GM21529 (cell line): ENCODE results near the gene WDR33.

Experiments used
- ATAC-seq: cut with Tn5 transposase; IDR thresholded peaks from one replicate; pipeline ENCODE4 v1.9.1; 2021; ENCODE audit not compliant: unreplicated experiment

WDR33 gene

DNA sequence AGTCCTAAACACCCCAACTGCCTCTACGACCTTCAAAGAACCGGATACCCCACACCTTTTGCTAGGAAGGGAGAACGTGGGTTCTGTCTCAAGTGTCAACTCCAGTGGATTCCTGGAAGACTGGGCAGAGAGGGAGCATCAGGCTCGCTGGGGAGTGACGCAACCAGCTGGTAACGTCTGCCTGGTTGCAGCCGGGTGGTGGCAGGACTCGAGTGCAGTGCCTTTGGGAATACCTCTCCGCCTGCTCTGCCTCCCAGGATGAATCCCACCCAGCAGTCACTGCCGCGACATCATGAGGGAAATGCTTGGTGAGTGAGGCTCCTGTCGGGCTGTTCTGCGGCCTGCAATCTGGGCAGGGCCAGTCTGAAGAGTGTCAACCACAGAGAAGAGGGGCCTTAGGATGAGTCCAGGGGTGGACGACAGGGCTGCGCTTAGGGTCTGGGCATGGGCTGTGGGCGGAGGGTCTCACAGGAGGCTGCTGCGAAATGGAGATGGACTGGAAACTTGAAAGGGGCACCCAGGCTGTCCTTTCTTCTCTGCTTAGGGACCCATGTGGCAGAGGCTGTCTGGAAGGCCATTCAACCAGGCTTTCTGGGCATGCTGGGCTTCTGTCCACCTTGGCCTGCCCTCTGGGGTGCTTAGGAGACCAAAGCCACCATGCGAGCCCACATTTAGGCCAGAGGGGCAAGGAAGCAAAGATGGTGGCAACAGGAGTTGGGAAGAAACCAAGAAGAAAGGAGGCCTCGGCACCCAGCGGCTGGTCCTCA, 152.1 kb downstream of the WDR33 start:
- no peak for ATAC-seq

DNA sequence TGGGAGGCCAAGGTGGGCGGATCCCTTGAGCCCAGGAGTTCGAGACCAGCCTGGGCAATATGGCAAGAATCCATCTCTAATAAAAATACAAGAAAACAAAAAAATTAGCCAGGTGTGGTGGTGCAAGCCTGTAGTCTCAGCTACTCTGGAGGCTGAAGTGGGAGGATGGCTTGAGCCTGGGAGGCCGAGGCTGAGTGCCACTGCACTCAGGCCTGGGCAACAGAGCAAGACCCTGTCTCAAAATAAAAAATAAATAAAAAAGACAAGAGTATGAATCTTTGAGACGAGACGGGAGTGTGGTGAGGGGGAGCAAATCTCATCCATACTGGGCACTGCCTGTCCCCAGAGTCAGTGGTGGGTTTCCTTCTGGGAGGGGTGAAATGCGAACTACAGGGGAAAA, 152.8 kb downstream of the WDR33 start:
- ATAC-seq = no peak

DNA sequence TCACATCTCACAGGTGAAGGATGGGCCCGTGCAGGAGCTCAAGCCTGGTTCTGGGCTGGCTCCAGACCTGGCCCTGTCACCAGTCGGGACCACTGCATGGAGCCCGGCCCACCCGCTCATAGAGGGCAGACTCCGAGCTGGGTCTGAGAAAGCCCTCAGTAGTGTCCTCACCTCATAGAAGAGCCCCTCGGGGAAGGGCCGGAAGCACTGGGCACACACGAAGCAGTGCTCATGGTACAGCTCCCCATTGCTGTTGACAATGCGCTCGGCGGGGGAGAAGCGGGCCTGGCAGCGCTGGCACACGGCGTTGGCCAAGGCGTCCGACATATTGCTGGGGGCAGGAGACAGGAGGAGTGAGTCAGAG, 153.8 kb downstream of the WDR33 start:
- ATAC-seq = no peak

DNA sequence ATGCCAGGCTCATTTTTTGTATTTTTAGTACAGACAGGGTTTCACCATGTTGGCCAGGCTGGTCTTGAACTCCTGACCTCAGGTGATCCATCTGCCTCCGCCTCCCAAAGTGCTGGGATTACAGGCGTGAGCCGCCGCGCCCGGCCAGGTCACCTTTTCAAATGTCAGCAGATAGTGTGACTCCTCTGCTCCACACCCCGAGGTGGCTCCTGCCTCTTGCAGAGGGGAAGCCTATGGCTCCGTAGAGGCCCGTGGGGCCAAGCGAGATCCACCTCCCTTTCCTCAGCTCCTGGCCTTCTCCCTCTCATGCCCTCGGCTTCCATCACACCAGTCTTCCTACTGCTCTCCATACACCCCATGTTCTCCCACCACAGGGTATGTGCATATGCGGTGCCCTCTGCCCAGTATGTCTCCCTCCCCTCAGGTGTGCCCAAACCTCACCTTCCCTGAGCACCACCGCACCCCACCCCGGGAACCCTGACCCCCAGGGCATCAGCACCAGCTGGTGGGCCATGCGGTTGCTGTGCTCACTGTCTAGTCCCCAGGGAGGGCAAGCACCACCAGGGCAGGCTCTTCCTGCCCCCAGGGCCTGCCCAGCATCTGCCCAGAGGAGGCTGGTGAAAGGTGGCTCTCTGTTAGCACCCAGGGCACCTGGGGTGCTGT, 154.3 kb downstream of the WDR33 start:
- no peak for ATAC-seq

DNA sequence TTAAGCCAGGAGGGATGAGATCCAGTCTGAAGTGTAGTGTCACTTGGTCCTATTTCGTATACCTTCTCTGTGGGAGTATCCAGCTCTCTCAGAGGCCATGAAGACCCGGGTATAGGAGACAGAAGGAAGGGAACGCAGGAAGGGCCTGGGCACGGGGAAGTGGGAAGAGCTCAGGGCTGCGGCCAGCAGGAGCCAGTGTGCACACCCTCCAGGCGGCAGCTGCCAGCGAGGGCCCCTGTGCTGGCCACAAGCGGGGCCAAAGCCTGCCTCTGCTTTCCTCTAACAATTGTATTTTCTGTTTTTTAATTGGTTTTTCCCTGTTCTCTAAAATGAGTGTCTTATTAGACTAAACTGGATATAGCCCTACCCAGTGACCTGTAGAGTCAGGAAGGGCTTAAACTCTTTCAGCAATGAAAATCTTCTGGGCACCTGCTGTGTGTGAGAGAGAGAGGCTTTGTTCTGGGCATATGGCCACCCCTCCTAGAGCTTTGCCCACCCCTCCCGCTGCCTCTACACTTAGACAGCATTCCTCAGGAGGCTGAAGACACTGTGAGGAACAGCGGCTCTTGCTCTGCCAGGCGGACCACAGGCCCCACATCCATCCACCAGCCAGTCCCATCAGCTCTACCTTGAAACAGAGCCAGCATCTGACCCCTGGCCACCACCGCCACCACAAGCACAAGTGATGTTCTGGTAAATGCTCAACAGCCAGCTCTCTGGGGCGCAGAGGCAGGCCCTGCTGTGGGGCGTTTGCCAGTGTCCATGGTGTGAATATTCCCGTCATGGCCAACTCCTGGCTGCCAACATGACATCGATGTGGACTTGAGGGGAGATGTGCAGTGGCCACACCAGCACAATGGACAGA, 155.5 kb downstream of the WDR33 start:
- ATAC-seq = no peak

DNA sequence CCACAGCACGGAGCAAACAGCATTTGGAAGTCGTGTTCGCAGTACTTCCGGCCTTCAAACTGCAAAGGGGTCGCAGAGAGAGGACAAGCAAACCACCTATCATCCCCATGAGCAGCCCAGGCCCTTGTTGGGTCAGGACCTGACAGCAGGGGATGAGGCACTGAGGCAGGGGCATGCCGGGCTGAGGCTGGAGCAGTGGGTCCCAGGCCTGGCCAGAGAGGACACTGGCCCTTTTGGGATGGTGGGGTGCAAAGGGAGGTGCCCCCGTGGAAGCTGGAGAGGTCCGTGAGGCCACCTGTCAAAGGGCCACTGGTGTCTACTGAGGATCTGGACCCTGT, 156.2 kb downstream of the WDR33 start:
- ATAC-seq = no peak

DNA sequence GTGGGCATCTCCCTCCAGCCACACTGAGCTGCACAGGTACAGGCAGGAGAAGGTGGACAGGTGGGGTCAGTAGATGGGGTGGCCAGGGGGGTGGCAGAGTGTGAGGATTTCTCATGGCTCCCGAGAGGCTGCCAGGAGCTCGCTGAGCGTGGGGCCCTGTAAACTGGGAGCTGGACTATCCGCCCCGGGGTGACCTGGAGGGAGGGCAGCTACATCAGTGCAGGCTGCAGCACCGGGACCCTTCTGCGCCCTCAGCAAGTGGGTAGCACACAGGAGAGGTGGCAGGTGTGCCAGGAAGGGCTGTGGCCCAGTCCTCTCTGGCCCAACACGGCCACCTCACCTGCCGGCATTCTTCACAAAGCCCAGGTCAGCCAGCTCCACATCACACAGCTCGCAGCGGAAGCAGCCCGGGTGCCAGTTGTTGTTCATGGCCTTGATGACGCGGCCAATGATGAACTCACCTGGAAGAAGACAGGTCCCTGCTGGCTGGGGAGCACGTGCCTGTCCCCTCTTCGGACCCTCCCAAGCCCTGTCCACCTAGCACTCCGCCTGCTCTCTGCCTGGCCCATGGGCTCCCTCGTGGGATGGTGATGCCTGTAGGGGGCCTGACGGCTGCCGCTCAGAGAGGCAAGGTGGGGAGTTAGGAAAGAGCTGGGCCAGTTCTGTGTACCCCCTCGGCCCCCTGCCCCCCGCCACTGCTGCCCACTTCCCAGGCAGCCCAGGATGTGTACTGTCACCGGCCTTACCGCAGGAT, 156.7 kb downstream of the WDR33 start:
- no peak for ATAC-seq

DNA sequence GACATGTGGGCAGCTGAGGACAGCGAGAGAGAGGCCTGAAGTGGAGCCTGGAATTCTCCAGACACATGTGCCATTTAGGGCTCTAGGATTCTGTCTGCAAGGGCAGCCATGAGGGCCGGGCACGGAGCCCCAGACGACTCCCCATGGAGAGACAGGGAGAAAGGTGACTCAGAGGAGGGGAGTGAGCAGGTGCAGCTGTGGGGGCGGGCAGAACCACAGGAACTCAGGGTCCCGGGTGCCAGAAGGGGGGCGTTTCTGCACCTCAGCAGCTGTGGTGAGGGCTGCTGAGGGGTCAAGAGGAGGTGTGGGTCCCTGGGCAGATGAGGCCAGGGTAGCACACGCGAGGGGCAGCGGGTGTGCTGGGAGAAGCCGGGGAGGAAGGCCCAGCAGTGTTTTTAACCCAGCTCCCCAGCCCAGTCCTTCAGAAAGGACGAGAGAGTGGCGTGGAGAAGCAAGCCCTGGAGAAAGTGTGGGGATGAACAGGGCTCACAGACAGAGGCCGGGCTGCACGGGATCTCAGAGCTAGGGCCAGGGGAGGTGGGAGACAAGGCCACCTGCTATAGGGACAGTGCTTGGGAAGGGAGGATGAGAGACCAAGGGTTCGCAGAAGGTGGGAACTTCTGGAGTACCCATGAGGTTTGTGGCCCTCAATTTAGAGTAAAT, 157.4 kb downstream of the WDR33 start:
- ATAC-seq = no peak

DNA sequence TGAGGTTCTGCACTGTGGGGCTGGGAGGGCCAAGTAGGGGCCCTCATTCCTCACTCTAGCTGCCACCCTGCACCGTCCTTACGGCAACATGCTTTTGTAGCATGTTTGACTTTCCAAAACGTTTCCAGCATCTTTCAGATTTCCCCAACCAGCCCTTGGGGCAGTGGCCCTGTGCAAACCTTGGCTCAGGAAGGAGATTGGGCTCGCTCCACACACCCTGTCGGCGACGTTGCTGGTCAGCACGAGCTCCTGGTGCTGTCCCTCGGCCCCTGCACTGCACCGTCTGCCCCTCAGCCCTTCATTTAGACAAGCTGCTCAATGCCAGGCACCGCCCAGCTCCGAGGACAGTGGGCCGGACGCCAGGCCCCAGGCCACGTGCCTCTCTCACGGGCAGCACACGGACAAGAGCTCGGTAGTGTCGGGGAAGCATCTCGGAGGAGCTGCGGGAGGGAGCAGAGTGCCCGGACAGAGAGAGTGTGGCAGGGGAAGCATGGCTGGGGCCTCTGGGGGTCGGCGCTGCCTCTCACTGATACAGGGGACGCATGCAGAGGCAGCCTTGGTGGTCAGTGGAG, 158.1 kb downstream of the WDR33 start:
- no peak for ATAC-seq

DNA sequence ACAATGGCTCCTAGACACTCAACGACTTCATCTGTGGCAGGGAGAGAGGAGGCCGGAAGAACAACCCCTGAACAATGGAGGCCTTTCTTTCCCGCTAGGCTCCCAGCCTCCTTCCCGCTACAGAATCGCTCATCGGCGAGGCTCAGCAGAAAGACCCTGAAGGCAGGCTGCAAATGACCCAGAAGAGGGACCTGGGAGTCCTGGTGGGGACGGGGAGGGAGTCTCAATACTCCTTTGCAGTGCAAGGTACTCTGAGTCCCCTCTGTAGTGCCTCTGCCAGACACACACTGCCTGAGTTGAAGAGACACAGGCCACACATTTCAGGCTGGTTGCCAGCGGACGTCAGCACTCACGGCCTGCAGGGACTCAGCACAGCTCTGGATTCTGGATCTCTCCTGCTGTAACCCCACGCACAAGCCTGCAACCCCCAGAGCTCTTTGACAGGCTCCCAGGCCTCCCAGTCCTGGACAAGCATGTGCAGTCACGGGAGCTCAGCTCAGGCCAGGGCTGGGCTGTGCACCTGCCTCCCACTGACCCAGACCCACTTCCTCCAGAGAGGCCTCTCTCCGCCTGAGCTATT, 158.9 kb downstream of the WDR33 start:
- ATAC-seq = no peak

DNA sequence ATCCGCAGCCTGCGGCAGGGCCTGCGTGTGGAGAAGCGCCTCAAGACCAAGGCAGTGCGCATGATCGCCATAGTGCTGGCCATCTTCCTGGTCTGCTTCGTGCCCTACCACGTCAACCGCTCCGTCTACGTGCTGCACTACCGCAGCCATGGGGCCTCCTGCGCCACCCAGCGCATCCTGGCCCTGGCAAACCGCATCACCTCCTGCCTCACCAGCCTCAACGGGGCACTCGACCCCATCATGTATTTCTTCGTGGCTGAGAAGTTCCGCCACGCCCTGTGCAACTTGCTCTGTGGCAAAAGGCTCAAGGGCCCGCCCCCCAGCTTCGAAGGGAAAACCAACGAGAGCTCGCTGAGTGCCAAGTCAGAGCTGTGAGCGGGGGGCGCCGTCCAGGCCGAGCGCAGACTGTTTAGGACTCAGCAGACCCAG, 159.6 kb downstream of the WDR33 start:
- no peak for ATAC-seq
